Neural cell (in vitro differentiated cells): ENCODE data around the gene CADM4.

Experiments used
- CTCF ChIP-seq: fragments of 450-650 bp; IDR thresholded peaks from 2 replicates; pipeline ENCODE4 v1.5.1; 2014; ENCODE audit warnings: antibody characterized with exemption, mild to moderate bottlenecking, moderate library complexity; ENCODE audit not compliant: poor library complexity, severe bottlenecking
- POLR2AphosphoS5 ChIP-seq: IDR thresholded peaks from 2 replicates; pipeline ENCODE4 v1.6.1; 2012

DNA sequence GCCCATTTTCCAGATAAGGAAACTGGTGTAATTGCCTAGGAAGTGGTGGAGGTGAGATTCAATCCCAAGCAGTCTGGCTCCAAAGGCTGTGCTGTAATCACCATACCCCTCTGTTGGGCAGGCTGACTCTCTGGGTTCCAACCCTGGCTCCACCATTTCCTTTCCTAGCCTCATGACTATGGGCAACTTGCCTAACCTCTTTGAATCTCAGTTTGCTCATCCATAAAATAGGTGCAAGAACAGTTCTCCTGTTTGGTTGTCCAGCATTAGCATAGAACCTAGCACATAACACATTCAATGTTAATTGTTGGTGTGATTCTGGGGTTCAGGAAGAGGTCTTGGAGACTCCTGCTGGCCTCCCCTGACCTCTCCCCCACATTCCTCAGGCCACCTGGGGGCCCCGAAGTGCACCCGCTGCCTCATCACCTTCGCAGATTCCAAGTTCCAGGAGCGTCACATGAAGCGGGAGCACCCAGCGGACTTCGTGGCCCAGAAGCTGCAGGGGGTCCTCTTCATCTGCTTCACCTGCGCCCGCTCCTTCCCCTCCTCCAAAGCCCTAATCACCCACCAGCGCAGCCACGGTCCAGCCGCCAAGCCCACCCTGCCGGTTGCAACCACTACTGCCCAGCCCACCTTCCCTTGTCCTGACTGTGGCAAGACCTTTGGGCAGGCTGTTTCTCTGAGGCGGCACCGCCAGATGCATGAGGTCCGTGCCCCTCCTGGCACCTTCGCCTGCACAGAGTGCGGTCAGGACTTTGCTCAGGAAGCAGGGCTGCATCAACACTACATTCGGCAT lies 41.0 kb downstream of the CADM4 start:
- TF ChIP-seq CTCF (no peak), POLR2AphosphoS5 (no peak)
